Panc1 (cell line): ENCODE results near the gene CFAP157.

ENCODE experiments used
- CTCF ChIP-seq: fragments of 450-650 bp; IDR thresholded peaks from 2 replicates; pipeline ENCODE4 v1.5.1; 2017; ENCODE audit warnings: mild to moderate bottlenecking
- POLR2AphosphoS5 ChIP-seq: IDR thresholded peaks from 2 replicates; pipeline ENCODE4 v1.6.1; 2012; ENCODE audit warnings: mild to moderate bottlenecking, low read depth, low read length, moderate library complexity
- REST ChIP-seq, 2 experiments: IDR thresholded peaks; 2 replicates each; pipeline ENCODE4 v1.6.1; 2011 to 2012; ENCODE audit warnings: low read depth in 2 of 2, control low read depth in 1 of 2, low read length in 1 of 2, mild to moderate bottlenecking in 1 of 2, moderate library complexity in 1 of 2; ENCODE audit not compliant: insufficient read depth in 1 of 2
- SIN3A ChIP-seq: IDR thresholded peaks from 2 replicates; pipeline ENCODE4 v1.6.1; 2012; ENCODE audit warnings: low read depth, mild to moderate bottlenecking, low read length, moderate library complexity, borderline replicate concordance; ENCODE audit not compliant: insufficient read depth
- TCF7L2 ChIP-seq: IDR thresholded peaks from 2 replicates; pipeline ENCODE4 v1.6.1; 2011; ENCODE audit warnings: mild to moderate bottlenecking, low read depth, low read length, inconsistent platforms

GRCh38 chr9:127749090-127749787 lies 42.5 kb downstream of the CFAP157 start:
- TF ChIP-seq POLR2AphosphoS5 (no peak), CTCF (no peak), REST (IDR thresholded peaks at IDR 0.05; ENCODE audit: insufficient read depth in 1 of 2, low read depth in 2 of 2, low read length in 1 of 2) (no peak), SIN3A (no peak), TCF7L2 (no peak)
